Mesothelial cell of epicardium (in vitro differentiated cells): ENCODE results near the gene STOML1. TPM values are rescaled to one million over a fixed set of nuclear protein-coding genes. Genes with fewer than 3 reads are reported as not detected.

Source experiments
- DNase-seq, 2 experiments: peaks; one replicate each; pipeline ENCODE4 v3.0.0; 2021; ENCODE audit warnings: low spot score in 2 of 2; ENCODE audit not compliant: unreplicated experiment in 2 of 2
- H3K27ac Mint-ChIP-seq: 2 replicates; pipeline ENCODE4 v1.8.0; 2021; ENCODE audit warnings: mixed read lengths
- H3K27me3 Mint-ChIP-seq: 2 replicates; pipeline ENCODE4 v1.8.0; 2021; ENCODE audit warnings: low read depth, mixed read lengths
- H3K36me3 Mint-ChIP-seq: 2 replicates; pipeline ENCODE4 v1.8.0; 2021; ENCODE audit warnings: mixed read lengths
- H3K4me1 Mint-ChIP-seq: 2 replicates; pipeline ENCODE4 v1.8.0; 2021; ENCODE audit warnings: mixed read lengths
- H3K4me3 Mint-ChIP-seq: 2 replicates; pipeline ENCODE4 v1.8.0; 2021; ENCODE audit warnings: mild to moderate bottlenecking, moderate library complexity, mixed read lengths
- H3K9me3 Mint-ChIP-seq: 2 replicates; pipeline ENCODE4 v1.8.0; 2021; ENCODE audit warnings: mixed read lengths
- CTCF ChIP-seq: fragments of 200-600 bp; sonication (generic); IDR thresholded peaks from one replicate; pipeline ENCODE4 v1.5.0; 2021; ENCODE audit warnings: antibody characterized with exemption; ENCODE audit not compliant: unreplicated experiment
- total RNA-seq: library from RNA; stranded (reverse); gene quantifications from 3 replicates; pipeline ENCODE4 v1.2.1, GENCODE V29; 2021

STOML1 gene
- total RNA-seq, 1 donor from 2014 or later: 11.9 TPM

GRCh38 chr15:74038707-74039655, 46.9 kb upstream of the STOML1 start:
- H3K27me3 Mint-ChIP-seq: no peaks in the 10 kb centered on the region
- peaks cover 6% of the 10 kb centered on the region for H3K4me1 Mint-ChIP-seq
- no peak overlapping the region for H3K4me3 Mint-ChIP-seq
- H3K9me3 Mint-ChIP-seq: no peaks in the 10 kb centered on the region
- no peak for DNase-seq
- peaks cover 8% of the 10 kb centered on the region for H3K36me3 Mint-ChIP-seq
- peak overlapping the region; percentile 34 for H3K27ac Mint-ChIP-seq
- TF ChIP-seq CTCF: no peak

- H3K4me1 Mint-ChIP-seq: peaks cover 6% of the 10 kb centered on the region
- H3K4me3 Mint-ChIP-seq: no peak overlapping the region
- H3K27ac Mint-ChIP-seq: no peak overlapping the region
- H3K27me3 Mint-ChIP-seq: no peaks in the 10 kb centered on the region
- H3K9me3 Mint-ChIP-seq: no peaks in the 10 kb centered on the region
- DNase-seq: no peak
- H3K36me3 Mint-ChIP-seq: peaks cover 8% of the 10 kb centered on the region
- no peak for TF ChIP-seq CTCF
Measured at GRCh38 chr15:74037171-74038117, 45.3 kb upstream of the STOML1 start.

DNA sequence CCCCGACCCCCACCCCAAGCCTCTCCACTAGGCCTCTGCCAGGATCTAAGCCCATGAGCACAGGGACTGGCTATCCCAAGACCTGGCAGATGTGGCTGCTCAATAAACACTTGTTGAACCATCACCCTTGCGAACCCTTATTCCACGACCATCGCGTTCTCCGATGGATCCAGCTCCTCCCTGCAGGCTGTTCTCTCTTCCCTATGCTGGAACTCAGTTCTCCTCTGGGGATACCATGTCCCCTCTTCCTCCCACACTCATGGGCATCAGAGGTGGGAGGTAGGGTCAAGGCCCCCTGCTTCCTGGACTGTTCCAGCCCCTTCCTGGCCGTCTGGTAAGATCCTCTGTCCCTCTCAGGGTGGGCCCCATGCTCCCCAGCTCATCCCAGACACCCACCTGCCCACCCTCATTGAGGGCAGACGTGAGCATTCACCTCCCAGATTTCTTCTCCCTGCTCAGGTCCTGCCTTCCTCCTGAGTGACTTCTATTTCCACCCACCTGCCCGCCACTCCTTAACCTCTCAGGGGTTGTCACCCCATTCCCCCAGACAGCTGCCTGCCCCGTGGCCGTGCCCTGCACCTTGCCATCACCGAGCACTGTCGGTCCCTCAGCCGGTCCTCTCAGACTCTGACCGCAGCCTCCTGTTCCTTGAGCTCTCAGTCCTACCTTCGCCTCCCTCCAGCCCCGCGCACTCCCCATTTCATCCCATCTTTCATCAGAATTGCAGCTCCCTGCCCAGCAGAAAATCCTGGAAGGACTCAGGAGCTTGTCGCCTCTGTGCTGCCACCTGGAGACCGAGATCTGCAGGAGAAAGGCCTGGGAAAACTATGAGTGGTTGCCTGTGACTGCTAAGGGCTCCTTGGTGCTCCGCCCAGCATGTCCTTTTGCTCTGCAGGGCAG, 44.4 kb upstream of the STOML1 start:
- Mint-ChIP-seq H3K4me3 (no peak overlapping the region), H3K4me1 (peaks cover 6% of the 10 kb centered on the region), H3K9me3 (no peaks in the 10 kb centered on the region), H3K27me3 (no peaks in the 10 kb centered on the region), H3K27ac (no peak overlapping the region), H3K36me3 (peaks cover 8% of the 10 kb centered on the region)
- TF ChIP-seq CTCF: peak; percentile 21
- peak in 1 of 2 experiments; percentile 56 for DNase-seq

DNA sequence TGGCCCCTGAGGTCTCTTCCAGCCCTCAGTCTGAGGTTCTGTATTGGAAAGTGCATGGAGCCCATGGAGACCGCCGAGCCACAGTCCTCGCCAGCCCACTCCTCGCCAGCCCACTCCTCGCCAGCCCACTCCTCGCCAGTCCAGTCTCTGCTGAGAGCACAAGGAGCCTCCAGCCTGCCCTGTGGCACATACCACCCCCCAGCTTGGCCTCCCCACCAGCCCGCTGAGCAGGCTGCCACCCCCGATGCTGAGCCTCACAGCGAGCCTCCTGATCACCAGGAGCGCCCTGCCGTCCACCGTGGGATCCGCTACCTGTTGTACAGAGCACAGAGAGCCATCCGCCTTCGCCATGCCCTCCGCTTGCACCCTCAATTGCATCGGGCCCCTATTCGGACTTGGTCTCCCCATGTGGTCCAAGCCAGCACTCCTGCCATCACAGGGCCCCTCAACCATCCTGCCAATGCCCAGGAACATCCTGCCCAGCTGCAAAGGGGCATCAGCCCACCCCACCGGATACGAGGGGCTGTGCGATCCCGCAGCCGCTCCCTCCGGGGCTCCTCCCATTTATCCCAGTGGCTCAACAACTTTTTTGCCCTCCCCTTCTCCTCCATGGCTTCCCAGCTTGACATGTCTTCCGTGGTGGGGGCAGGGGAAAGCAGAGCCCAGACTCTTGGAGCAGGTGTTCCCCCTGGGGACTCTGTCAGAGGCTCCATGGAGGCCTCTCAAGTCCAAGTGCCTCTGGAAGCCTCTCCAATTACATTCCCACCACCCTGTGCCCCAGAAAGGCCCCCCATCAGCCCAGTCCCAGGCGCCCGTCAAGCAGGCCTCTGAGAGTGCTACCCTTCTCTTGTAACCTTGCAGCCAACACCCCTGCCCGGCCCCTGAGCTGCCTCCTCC, 43.3 kb upstream of the STOML1 start:
- Mint-ChIP-seq H3K9me3 (no peaks in the 10 kb centered on the region), H3K36me3 (peaks cover 8% of the 10 kb centered on the region), H3K4me3 (no peak overlapping the region), H3K27ac (no peak overlapping the region), H3K27me3 (no peaks in the 10 kb centered on the region), H3K4me1 (peaks cover 6% of the 10 kb centered on the region)
- no peak for DNase-seq
- no peak for TF ChIP-seq CTCF
